Left kidney (tissue), 8 donors: ENCODE measurements around the gene NKAP. TPM values are rescaled to one million over a fixed set of nuclear protein-coding genes. Genes with fewer than 3 reads are reported as not detected.
A peak's percentile ranks its signal among the peaks of the same experiment; 100 is the strongest.
"Not testable (repeated sequence)": the region's sequence is repeated elsewhere in the genome, so short reads cannot be mapped to it uniquely, and the experiment has no call there.

Source experiments
- DNase-seq: peaks from one replicate; pipeline ENCODE4 v3.0.0-alpha.2; 2013
- long read RNA-seq, 8 donors: transcript quantifications; one replicate each; lab custom pipeline, GENCODE V29; 2026
- polyA plus RNA-seq: library from polyadenylated mRNA; unstranded; fragments of 120-200 nt; gene quantifications from one replicate; pipeline ENCODE4 v1.2.1, GENCODE V29; 2013; ENCODE audit not compliant: insufficient read length

The NKAP gene
- 17.0 TPM for polyA plus RNA-seq
- long read RNA-seq, donor 1, full-length matches to known transcripts = 2 of 12 reads
- long read RNA-seq, donor 1, partial matches to known transcripts = 10 of 12 reads
- long read RNA-seq, donor 1, other reads (novel, unspliced or antisense) = 0 of 12 reads
- long read RNA-seq, donor 2, full-length matches to known transcripts = 2 of 20 reads
- long read RNA-seq, donor 2, partial matches to known transcripts = 18 of 20 reads
- long read RNA-seq, donor 2, other reads (novel, unspliced or antisense) = 0 of 20 reads
- long read RNA-seq, donor 3, full-length matches to known transcripts = 4 of 9 reads
- long read RNA-seq, donor 3, partial matches to known transcripts = 5 of 9 reads
- long read RNA-seq, donor 3, other reads (novel, unspliced or antisense) = 0 of 9 reads
- long read RNA-seq, donor 4 = 0 reads
- long read RNA-seq, donor 5, full-length matches to known transcripts = 9 of 16 reads
- long read RNA-seq, donor 5, partial matches to known transcripts = 7 of 16 reads
- long read RNA-seq, donor 5, other reads (novel, unspliced or antisense) = 0 of 16 reads
- long read RNA-seq, donor 6, full-length matches to known transcripts = 5 of 21 reads
- long read RNA-seq, donor 6, partial matches to known transcripts = 16 of 21 reads
- long read RNA-seq, donor 6, other reads (novel, unspliced or antisense) = 0 of 21 reads
- long read RNA-seq, donor 7, full-length matches to known transcripts = 3 of 12 reads
- long read RNA-seq, donor 7, partial matches to known transcripts = 9 of 12 reads
- long read RNA-seq, donor 7, other reads (novel, unspliced or antisense) = 0 of 12 reads
- long read RNA-seq, donor 8, full-length matches to known transcripts = 1 of 1 reads
- long read RNA-seq, donor 8, partial matches to known transcripts = 0 of 1 reads
- long read RNA-seq, donor 8, other reads (novel, unspliced or antisense) = 0 of 1 reads

DNA sequence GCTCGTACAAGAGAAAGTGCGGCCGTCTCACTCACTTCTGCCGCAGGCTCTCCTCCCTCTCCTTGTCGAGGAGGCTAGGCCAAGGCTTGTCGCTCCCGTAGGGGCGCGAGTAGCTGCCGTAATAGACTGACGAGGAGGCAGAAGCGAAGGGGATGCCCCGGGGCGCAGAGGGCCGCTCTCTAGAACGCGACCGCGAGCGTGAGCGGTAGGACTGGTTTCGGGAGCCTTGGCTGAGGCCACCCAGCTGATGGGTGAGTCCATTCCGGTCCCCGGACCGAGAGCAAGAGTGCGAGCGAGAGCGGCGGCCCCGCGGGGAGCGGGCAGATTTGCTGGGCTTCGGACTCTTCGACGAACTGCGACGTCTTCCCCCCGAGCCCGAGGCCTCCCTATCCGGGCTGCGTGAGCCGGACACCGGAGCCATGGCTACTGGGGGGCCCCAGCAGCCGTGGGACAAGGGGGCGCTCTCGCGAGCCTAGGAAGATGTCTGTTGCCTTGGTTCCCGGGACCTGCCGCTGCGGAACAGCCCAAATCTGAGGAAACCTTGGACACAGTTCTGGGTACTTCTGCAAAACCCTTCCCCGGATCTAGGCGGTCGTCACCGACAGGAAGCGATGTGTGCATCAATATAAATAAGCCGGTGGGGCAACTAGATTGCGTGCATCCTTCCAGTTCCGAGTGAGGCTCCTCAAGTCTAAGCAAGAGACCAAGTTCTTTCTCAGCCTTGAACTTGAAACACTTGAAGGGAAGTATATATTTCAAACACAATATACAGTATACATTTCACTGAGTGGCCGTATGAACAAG, at the start of gene NKAP:
Gene NKAP, minus strand, starts transcription at position 567 of the 804 bp plus-strand sequence. Its CDS starts 146 bp downstream, at position 421.
- DNase-seq = peak; percentile 90

DNA sequence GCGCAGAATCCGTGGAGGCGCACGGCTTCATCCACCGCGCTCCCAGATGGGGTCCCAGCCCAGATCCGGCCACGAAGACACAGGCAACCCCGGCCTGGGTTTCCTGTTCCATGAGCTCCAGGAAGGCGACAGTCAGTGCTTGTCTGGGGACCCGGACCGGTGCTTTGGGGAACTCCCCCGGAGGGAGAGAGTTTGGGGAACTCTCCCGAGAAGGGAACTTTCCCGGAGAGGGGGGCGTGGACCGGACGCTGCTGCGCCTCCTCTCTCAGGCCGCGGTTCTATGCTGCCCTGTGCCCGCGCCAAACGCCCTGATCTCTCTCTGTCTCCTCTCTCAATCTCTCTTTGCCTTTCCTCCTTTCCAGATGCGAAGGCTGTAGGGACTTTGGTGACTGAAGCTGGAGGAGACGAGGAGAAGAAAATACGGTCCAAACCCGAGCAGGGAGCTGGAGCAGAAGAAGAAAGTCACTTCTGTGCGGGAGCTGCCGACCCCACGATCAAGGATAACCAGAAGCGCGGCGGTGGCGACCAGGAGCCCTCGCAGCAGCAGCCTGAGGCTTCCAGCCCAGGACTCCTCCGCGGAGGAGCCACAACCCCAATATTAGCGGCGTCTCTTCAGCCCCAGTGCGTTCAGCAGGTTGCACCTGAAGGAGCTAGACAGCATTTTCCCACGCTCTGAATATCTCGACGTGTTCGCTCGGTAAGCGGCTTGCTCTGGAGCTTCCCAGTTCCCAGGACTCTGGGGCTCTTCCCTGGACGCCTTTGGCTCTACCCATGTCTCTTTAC, 47.6 kb upstream of the NKAP start:
- DNase-seq = no peak

DNA sequence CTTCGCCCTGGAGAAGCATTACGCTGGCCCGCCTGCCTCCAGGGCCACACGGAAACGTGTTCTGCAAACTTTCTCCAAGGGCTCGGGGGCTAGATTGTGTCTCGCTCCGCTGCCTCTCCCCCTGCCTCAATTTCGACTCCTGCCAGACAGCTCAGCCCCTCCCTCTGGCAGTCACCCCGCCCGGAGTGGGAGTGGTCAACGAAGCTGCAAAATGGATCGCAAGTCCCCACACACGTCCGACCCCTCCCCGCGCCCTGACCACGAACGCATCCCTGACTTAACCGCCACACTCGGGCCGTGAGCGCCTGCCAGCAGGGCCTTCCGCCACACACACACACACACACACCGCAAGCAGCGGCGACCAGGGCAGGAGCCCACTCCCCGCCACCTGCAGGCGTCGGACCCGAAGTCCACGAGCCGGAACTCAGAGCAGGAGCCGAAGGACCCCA, 47.0 kb upstream of the NKAP start:
- DNase-seq = no peak

DNA sequence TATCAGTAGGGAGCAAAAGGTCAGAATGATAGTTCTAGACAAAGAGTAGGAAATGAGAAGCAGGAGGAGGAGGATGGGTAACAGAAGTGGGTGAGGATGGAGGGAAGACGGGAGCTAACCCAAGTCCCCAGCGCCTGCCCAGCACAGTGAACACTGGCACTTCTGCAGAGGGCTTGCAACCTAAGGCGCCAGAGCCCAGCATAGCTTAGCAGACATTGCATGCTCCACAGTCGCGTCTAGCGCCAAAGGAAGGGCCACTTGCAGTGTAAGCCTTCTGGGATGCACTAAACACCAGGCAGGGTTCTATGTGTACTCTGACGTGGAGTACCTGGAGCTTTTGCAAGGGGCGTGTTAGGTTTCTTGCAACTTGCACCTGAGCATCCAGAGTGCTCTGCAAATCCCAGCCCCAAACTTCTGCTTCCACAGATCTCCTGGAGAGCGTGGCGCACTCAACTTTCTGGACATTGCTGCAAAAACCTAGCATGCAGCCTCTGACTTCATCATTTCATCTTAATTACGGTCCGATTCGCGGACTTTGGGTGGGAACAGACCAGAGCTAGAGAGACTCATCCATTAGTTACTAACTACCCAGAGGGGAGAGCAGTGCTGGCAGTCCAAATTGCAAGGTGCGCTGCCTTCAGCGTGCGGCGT, 46.5 kb upstream of the NKAP start:
- DNase-seq = no peak

DNA sequence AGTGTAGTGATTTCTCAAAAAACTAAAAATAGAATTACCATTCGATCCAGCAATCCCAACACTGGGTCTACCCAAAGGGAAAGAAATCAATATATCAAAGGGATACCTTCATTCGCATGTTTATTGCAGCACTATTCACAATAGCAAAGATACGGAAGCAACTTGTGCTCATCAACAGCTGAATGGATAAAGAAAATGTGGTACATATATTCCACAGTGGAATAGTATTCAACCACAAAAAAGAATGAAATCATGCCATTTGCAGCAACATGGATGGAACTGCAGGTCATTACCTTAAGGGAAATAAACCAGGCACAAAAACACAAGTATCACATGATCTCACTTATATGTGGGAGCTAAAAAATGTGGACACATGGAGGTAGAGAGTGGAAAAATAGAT, 42.7 kb upstream of the NKAP start:
- DNase-seq = no peak

DNA sequence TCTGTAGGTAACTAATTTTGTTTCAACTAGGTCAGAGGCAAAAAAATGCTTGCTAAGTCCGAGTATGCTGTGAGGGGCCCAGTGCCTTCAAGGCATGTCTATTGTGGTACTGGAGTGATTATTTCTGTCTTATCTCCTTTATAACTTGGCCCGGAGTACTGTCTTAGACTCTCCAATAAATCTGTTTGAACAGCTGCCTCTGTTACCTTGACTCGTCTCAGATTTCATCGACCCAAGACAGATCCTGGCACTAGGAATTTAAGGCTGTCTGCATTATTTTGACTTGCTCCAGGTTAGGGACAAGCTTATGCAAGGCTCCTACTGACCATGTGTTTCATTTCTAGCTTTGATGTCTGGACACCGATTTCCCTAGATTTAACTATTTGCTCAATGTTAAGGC, 41.1 kb upstream of the NKAP start:
- no peak for DNase-seq

DNA sequence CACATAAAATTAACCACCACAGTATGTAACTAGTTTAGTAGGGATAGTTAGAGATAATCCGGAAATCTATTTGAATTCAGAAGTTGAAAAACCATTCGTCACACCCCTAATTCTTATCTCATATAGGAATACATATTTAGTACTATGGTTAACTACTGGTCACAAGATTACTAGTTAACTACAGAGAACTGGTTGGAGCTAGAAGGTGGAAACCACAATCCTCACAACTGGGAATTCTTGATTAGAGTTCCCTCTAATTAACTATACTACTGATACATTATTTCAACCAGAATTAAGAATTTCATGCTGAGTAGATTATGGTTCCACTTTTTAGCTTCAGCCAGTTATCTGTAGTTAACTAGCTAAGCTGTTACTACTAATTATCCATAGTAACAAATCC, 39.9 kb upstream of the NKAP start:
- DNase-seq = no peak

DNA sequence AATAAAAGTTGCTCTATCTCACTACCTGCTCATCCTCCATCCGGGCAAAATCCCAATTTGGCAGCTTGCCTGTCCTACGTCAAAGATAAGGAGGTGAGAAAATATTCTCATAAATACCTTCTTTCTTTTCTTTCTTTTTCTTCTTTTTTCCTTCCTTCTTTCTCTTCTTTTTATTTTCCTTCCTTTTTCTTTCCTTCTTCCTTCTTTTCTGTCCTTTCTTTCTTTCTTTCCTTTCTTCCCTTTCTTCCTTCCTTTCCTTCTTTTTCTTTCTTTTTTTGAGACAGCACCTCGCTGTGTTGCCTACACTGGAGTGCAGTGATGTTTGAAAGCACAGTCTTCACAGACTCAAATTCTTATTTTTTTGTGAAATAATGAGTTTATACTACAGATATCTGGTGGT, 38.6 kb upstream of the NKAP start:
- no peak for DNase-seq

DNA sequence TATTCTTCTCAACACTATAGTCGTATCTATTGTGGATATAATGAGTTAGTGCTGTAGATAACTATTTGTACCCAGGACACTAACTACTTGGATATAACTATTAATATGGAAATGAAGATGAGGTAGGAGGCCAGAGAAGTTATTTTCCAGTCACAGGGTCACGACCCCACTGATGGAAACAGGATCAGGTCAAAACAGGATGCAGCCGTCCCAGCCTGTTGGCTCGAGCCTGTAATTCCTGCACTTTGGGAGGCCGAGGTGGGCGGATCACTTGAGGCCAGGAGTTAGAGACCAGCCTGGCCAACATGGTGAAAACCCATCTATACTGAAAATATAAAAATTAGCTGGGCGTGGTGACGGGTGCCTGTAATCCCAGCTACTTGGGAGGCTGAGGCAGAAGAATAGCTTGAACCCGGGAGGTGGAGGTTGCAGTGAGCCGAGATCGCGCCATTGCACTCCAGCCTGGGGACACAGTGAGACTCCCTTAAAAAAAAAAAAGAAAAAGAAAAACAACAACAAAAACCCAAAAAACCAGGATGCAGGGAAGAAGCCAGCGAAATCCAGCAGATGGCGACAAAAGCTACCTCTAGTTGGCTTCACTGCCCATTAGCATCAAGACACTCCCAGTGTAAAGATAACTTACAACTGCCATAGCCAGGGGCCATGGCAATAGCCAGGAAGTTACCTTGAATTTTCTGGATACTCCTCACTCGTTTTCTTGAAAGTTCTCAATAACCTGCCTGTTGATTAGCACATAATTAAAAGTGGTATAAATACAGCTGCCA, 37.9 kb upstream of the NKAP start:
- peak; percentile 49 for DNase-seq

DNA sequence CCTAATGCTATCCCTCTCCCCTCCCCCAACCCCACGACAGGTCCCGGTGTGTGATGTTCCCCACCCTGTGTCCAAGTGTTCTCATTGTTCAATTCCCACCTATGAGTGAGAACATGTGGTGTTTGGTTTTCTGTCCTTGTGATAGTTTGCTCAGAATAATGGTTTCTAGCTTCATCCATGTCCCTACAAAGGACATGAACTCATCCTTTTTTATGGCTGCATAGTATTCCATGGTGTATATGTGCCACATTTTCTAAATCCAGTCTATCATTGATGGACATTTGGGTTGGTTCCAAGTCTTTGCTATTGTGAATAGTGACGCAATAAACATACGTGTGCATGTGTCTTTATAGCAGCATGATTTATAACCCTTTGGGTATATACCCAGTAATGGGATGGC, 33.6 kb upstream of the NKAP start:
- not testable (repeated sequence) for DNase-seq

DNA sequence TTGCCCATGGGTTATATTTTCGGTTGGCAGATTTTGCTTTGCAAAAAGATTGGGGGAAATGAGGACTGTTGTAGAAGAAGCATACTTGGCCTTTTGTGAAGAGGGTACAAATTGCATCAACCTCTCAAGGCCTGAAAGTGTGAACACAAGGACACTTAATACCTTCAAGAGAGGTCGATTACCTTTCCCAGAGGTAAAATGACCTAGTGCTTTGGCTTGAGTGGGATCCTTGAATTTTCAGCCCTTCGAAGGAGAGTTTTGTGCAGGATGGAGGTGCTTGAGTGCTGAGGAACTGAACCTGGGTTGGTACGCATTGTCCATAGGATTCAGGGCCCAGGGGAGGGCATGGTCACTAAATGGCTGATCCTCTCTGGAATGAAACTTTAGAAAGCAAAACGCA, 27.6 kb upstream of the NKAP start:
- no peak for DNase-seq

DNA sequence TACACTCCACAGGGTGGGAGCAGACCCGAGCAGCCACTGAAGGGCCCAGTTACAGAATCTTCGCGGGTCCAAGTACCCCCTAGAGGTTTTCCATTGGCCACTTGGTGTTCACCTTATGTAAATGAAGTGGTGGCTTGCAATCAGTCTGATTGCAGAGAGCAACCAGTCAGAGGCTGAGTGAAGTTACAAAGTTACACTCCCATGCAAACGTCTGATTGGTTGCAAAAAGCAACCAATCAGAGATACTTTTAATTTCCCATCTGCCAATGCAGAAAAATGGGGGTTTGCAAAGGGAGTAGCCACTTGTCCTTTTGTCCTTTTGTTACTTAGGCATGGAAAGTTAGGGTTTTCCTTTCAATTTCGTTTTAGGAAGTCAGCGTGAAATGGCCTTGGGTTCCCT, 27.0 kb upstream of the NKAP start:
- no peak for DNase-seq

DNA sequence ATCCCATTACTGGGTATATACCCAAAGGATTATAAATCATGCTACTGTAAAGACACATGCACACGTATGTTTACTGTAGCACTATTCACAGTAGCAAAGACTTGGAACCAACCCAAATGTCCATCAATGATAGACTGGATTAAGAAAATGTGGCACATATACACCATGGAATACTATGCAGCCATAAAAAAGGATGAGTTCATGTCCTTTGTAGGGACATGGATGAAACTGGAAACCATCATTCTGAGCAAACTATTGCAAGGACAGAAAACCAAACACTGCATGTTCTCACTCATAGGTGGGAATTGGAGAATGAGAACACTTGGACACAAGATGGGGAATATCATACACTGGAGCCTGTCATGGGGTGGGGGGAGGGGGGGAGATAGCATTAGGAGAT, 23.3 kb upstream of the NKAP start:
- DNase-seq = not testable (repeated sequence)

DNA sequence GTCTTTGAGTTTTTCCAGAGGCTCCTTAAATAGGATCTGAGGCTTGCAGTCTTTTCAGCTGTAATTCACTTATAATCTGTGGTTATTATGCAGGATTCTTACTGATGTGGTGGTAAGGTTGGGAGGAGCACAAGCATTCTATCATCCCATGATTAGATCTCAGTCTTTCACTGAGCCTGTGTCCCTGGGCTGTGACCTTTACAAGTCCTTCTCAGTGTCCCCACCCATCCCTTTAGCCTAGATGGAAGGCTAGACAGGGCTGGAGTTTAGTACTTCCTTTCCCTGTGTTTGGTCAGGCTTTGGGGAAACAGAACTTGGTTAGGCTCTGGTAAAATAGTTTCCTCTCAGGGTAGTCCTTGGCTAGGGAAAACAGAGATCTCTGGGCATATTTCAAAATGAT, 17.1 kb upstream of the NKAP start:
- no peak for DNase-seq

DNA sequence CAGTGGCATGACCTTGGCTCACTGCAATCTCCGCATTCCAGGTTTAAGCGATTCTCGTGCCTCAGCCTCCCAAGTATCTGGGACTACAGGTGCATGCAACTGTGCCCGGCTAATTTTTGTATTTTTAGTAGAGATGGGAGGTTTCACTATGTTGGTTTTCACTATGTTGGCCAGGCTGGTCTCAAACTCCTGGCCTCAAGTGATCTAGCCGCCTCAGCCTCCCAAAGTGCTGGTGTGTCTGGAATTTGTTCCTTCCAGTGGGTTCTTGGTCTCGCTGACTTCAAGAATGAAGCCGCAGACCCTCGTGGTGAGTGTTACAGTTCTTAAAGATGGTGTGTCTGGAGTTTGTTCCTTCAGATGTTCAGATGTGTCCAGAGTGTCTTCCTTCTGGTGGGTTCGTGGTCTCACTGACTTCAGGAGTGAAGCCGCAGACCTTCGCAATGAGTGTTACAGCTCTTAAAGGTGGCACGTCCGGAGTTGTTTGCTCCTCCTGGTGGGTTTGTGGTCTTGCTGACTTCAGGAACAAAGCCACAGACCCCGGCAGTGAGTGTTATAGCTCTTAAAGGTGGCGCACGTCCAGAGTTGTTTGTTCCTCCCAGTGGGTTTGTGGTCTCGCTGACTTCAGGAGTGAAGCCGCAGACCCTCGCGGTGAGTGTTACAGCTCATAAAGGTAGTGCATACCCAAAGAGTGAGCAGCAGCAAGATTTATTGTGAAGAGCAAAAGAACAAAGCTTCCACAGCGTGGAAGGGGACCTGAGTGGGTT, 12.4 kb upstream of the NKAP start:
- not testable (repeated sequence) for DNase-seq

DNA sequence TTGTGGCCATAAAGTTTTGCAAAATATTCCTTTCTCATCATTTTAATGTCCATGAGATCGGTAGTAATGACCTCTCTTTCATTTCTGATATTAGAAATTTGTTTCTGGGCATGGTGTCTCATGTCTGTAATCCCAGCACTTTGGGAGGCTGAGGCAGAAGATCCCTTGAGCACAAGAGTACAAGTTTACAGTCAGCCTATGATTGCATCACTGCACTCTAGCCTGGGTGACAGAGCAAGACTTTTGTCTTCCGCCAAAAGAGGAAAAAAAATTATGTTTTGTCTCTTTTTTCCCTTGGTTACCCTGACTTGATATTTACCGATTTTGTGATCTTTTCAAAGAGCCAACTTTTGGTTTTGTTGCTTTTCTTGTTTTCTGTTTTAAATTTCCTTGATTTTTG, 10.8 kb upstream of the NKAP start:
- no peak for DNase-seq

DNA sequence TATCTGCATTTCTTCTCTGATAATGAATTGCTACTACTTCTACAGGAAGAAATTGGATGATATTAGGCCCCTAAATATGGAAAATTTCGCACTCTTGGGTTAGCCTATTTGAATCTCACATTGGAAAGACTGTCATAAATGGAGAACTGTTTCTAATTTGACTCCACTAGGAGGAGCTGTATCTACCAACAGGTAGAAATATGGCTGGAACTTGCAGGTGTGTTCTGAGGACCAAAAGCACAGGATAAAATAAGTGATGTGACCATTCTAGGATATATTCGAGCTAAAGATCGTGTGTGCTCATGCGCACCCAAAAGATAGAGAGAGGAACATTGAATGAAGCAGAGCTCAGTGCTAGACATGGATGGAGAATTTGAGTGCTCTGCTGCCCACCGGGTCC, 4.8 kb upstream of the NKAP start:
- DNase-seq = no peak

DNA sequence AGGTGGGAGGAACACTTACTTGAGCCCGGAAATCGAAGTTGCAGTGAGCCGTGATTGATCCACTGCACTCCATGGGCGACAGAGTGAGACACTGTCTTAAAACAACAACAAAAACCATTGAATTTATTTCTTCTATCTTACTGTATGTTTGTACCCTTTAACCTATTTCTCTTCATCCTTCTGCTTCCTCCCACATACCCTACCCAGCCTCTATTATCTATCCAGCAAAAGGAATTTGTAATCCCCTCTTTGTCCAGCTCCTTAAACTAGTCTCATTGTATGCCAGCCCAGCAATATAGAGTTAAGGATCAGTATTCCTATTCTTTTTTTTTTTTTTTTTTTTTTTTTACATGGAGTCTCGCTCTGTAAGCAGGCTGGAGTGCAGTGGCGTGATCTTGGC, 1.9 kb upstream of the NKAP start:
- DNase-seq = no peak

DNA sequence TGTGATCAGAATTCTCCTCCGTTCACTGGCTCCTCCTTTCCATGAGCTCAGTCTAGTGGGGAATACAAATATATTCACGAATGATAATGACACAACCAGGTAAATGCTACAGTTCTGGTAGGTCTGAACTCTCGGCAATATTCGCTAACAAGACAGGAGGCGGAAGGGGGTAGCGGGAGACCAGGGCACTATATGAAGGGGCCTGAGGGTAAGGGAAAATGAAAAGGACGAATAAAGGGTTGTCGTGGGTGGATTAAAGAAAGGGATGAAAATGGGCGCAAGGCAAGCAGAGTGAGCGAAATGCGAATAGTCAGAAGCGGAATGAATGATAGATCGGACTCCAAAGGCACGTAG, 743 bp downstream of the NKAP start:
- peak; percentile 3 for DNase-seq
